Breast epithelium (tissue), 4 donors: ENCODE data around the gene IFNL3. TPM values are rescaled to one million over a fixed set of nuclear protein-coding genes. Genes with fewer than 3 reads are reported as not detected.
"Not testable (repeated sequence)": the region's sequence is repeated elsewhere in the genome, so short reads cannot be mapped to it uniquely, and the experiment has no call there.

ENCODE experiments used
- DNase-seq, 2 donors: peaks; one replicate each; pipeline ENCODE4 v3.0.0-alpha.2; 2019; ENCODE audit warnings: low spot score in 2 of 2
- H3K27ac ChIP-seq, 2 donors: fragments of 200-600 bp; sonication (generic) in 1 of 2; one replicate each; pipeline ENCODE4 v1.5.1; 2016 to 2019; ENCODE audit warnings: mild to moderate bottlenecking in 1 of 2
- H3K27me3 ChIP-seq, 2 donors: fragments of 200-600 bp; sonication (generic) in 1 of 2; one replicate each; pipeline versions ENCODE4 v1.5.1 to v1.6.0; 2017 to 2019; ENCODE audit warnings: control low read depth in 1 of 2, mild to moderate bottlenecking in 1 of 2
- H3K36me3 ChIP-seq: fragments of 200-600 bp; one replicate; pipeline ENCODE4 v1.5.1; 2019
- H3K4me1 ChIP-seq, 2 donors: fragments of 200-600 bp; sonication (generic); one replicate each; pipeline ENCODE4 v1.5.1; 2016 to 2019; ENCODE audit warnings: control low read depth in 1 of 2
- H3K4me3 ChIP-seq, 3 donors: fragments of 200-600 bp; sonication (generic); 1 replicate in 2 of 3; 2 replicates in 1 of 3; pipeline ENCODE4 v1.5.1; 2016 to 2019; ENCODE audit warnings: mild to moderate bottlenecking in 3 of 3, moderate library complexity in 2 of 3
- H3K9me3 ChIP-seq, 2 donors: fragments of 200-600 bp; sonication (generic) in 1 of 2; one replicate each; pipeline ENCODE4 v1.5.1; 2016 to 2019; ENCODE audit warnings: control low read depth in 1 of 2
- CTCF ChIP-seq, 3 donors: fragments of 450-650 bp; IDR thresholded peaks; one replicate each; pipeline ENCODE4 v1.5.1; 2016 to 2017; ENCODE audit warnings: antibody characterized with exemption in 3 of 3, mild to moderate bottlenecking in 3 of 3, moderate library complexity in 3 of 3
- POLR2A ChIP-seq: fragments of 450-650 bp; IDR thresholded peaks from one replicate; pipeline ENCODE4 v1.6.1; 2016; ENCODE audit warnings: antibody characterized with exemption, mild to moderate bottlenecking, moderate library complexity
- POLR2AphosphoS5 ChIP-seq, 3 donors: sonication (generic); formaldehyde crosslinking; IDR thresholded peaks; one replicate each; pipeline ENCODE4 v1.6.1; 2017; ENCODE audit warnings: antibody characterized with exemption in 3 of 3
- intact Hi-C: fragments of 100-400 bp; cut with DNase I; formaldehyde crosslinking; loops from one replicate; pipeline ENCODE4 v1.15.1; 2023; ENCODE audit warnings: low total_unique reads
- total RNA-seq, 3 donors: library from RNA; depleted of rRNA; stranded (reverse); fragments of >200 nt; gene quantifications; one replicate each; pipeline ENCODE4 v1.1.0, GENCODE V29; 2016

Gene IFNL3
- total RNA-seq: not detected

GRCh38 chr19:39244410-39245100 lies at the start of gene IFNL3:
TSS of gene IFNL3 (minus strand) at chr19:39245006. CDS start at chr19:39244967, 39 bp downstream.
- intact Hi-C loops, H3K36me3 ChIP-seq, H3K4me3 ChIP-seq, H3K27ac ChIP-seq, H3K9me3 ChIP-seq, DNase-seq, H3K4me1 ChIP-seq: not testable (repeated sequence)
- peaks cover 4 to 22% of the 10 kb centered on the region in 2 donors for H3K27me3 ChIP-seq

DNA sequence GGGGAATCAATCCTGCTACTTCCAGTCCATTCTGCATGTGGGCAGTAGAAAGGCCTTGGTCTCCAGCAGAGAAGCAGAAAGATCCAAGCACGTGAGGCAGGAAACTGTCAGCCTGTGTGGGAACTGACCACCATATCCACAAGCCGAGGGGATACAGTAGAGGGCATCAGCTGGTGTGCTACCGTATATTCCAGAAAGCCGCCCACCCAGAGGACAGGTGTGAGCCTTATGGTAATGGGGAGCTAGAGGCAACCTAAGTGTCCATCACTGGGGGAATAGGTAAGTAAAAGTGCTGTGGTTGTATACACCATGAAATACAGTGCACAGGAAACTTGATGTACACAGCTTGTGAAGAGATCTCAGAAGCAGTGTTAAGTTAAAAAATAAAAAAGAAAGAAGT lies 48.6 kb upstream of the IFNL3 start:
- Histone ChIP-seq H3K27me3 (no peaks in the 10 kb centered on the region), H3K9me3 (no peaks in the 10 kb centered on the region), H3K27ac (no peak overlapping the region), H3K4me1 (no peaks in the 10 kb centered on the region), H3K36me3 (no peaks in the 10 kb centered on the region), H3K4me3 (no peak overlapping the region)
- intact Hi-C loops: no loop called here
- TF ChIP-seq CTCF (IDR thresholded peaks at IDR 0.05) (no peak), POLR2A (no peak), POLR2AphosphoS5 (IDR thresholded peaks at IDR 0.05) (no peak)
- no peak for DNase-seq

- H3K36me3 ChIP-seq: no peaks in the 10 kb centered on the region
- no peaks in the 10 kb centered on the region for H3K27me3 ChIP-seq
- H3K27ac ChIP-seq: no peak overlapping the region
- H3K9me3 ChIP-seq: peaks cover 3 to 14% of the 10 kb centered on the region in 2 donors
- DNase-seq: no peak
- intact Hi-C loops: no loop called here
- no peaks in the 10 kb centered on the region for H3K4me1 ChIP-seq
- no peak for TF ChIP-seq CTCF (IDR thresholded peaks at IDR 0.05)
- TF ChIP-seq POLR2AphosphoS5 (IDR thresholded peaks at IDR 0.05): no peak
- no peak for TF ChIP-seq POLR2A
- H3K4me3 ChIP-seq: no peak overlapping the region
Observed at GRCh38 chr19:39284032-39284431, 39.2 kb upstream of the IFNL3 start.

DNA sequence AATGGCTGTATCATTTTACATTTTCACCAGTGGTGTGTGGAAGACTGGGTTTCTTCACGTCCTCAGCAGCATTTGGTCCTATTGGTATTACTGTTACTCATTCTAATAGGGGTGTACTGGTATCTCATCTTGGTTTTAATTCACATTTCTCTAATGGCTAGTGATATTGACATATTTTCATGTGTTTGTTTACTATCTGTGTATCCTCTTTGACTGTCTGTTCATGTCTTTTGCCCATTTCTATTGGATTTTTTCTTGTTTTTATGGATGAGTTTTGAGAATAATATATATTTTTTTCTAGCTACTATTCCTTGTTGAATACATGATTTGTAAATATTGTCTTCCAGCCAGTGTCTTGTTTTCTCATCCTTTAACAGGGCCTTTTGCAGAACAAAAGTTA lies 37.2 kb upstream of the IFNL3 start:
- H3K9me3 ChIP-seq: peaks cover 2 to 14% of the 10 kb centered on the region in 2 donors

DNA sequence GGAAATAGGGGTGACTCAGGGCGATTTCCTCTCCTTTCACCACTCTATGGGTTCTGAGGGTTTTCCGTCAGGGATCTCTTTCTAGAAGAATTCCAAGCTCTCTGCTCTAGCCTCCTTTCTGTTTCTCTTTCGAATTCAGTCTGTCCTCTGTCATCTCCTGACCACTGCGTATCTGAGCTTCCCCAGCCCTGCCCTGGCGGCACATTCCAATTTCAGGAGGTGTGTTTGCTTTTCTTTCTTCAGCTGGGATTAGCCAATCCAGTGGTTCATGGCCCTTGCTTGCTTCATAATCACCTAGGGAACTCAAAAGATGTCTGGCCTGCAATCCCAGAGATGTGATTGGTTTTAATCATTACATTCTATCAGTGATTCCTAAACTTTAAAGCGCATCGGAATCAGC lies 32.8 kb upstream of the IFNL3 start:
- no peak overlapping the region for H3K4me3 ChIP-seq
- no peaks in the 10 kb centered on the region for H3K4me1 ChIP-seq
- H3K27me3 ChIP-seq: no peaks in the 10 kb centered on the region
- no peaks in the 10 kb centered on the region for H3K36me3 ChIP-seq
- intact Hi-C loops: no loop called here
- no peaks in the 10 kb centered on the region for H3K9me3 ChIP-seq
- no peak overlapping the region for H3K27ac ChIP-seq
- TF ChIP-seq POLR2A (no peak), POLR2AphosphoS5 (IDR thresholded peaks at IDR 0.05) (no peak), CTCF (IDR thresholded peaks at IDR 0.05) (no peak)
- DNase-seq: no peak

More for the DNA sequence above, 37.2 kb upstream of the IFNL3 start:
- intact Hi-C loops: no loop called here
- H3K27me3 ChIP-seq: no peaks in the 10 kb centered on the region
- H3K36me3 ChIP-seq: no peaks in the 10 kb centered on the region
- no peak overlapping the region for H3K27ac ChIP-seq
- DNase-seq: no peak
- no peak overlapping the region for H3K4me3 ChIP-seq
- no peaks in the 10 kb centered on the region for H3K4me1 ChIP-seq
- TF ChIP-seq POLR2A: no peak
- no peak for TF ChIP-seq POLR2AphosphoS5 (IDR thresholded peaks at IDR 0.05)
- TF ChIP-seq CTCF (IDR thresholded peaks at IDR 0.05): no peak

- DNase-seq: no peak
- Histone ChIP-seq H3K27ac (no peak overlapping the region), H3K36me3 (no peaks in the 10 kb centered on the region), H3K4me1 (no peaks in the 10 kb centered on the region), H3K27me3 (no peaks in the 10 kb centered on the region), H3K9me3 (no peaks in the 10 kb centered on the region), H3K4me3 (no peak overlapping the region)
- intact Hi-C loops: no loop called here
- TF ChIP-seq CTCF (IDR thresholded peaks at IDR 0.05) (no peak), POLR2A (no peak), POLR2AphosphoS5 (IDR thresholded peaks at IDR 0.05) (no peak)
Observed at GRCh38 chr19:39276740-39277139, 31.9 kb upstream of the IFNL3 start.
